T-helper 1 cell (primary cell): ENCODE data around the gene PAQR9.
"Not testable (repeated sequence)": the region's sequence is repeated elsewhere in the genome, so short reads cannot be mapped to it uniquely, and the experiment has no call there.

Experiments used
- DNase-seq, 5 donors: peaks; one replicate each; pipeline ENCODE4 v3.0.0-alpha.2; 2012 to 2020
- total RNA-seq, 4 donors: gene quantifications; one replicate each; lab custom pipeline; 2026; lab: John Stamatoyannopoulos, UW

Gene PAQR9, protein sequence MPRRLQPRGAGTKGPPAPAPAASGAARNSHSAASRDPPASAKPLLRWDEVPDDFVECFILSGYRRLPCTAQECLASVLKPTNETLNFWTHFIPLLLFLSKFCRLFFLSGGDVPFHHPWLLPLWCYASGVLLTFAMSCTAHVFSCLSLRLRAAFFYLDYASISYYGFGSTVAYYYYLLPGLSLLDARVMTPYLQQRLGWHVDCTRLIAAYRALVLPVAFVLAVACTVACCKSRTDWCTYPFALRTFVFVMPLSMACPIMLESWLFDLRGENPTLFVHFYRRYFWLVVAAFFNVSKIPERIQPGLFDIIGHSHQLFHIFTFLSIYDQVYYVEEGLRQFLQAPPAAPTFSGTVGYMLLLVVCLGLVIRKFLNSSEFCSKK
- 0 reads per million in 4 donors for total RNA-seq

DNA sequence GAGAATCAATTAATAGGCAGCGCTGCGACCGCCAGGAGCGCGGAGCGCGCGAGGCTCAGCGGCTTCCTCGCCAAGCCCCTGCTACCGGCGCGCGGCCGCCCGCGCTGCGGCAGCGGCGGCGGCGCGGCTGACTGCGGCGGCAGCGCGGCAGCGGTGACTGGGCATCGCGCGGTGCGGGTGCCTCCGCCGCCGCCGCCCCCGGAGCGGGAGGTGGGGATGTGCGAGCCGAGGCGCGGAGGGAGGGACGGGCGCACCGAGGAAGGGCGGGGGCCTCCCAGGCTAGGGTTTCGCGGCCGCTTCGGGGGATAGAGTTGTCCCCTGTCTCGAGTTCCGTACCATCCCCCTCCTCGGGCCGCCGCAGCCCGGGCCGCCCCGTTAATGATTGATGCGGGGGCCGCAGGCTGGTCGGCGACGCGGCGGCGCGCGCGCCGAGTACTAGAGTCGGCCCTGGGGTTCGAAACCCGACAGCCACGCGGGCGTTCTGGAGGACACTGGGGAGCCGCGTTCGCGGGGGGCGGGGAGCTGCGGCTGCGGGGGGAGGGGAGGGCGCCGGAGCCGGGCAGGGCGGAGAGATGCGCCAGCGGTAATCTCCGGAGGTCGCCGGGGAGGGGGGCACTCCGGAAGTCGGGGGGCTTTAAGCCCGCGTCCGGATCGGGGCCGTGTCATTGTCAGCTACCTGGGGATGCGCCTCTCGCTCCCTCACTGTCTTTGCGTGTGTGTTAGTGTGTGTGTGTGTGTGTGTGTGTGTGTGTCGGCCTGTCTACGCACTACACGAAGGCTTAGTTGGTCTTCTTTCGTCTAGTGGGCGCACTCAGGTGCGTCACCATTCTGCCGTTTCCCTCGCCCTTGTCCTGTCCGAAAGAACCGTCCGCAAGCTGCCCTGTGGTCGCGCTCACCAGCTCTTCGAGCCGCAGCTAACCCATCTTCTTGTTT, at the start of gene PAQR9:
PAQR9 (minus strand) TSS at position 159 of the 933 bp plus-strand sequence. CDS start 338 bp downstream, outside the sequence.
- DNase-seq: no peak

DNA sequence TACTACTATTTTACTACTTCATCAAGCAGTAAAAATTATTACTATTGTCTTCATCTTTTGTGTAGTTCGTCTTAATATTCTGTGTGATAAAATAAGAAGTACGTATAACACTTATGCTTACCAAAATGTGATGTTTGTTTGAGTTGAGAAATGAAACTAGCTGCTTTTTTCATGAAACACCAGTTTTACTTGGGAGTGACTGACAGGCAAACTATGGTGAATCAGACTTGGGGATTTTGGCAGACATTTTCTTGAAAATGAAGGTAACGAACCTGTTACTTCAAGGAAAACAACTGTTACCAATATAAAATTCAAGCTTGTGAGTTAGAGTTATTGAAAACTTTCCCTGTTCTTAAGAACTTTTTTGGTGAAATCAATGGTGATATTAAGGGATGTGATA, 48.2 kb upstream of the PAQR9 start:
- DNase-seq: peak in 1 of 5 donors; percentile 19

GRCh38 chr3:143010024-143010423, 46.5 kb upstream of the PAQR9 start:
- DNase-seq: no peak

GRCh38 chr3:143004823-143005222, 41.3 kb upstream of the PAQR9 start:
- no peak for DNase-seq

- no peak for DNase-seq
These were observed 39.3 kb upstream of the PAQR9 start for GRCh38 chr3:143002727-143003126.

GRCh38 chr3:143002083-143002712, 38.7 kb upstream of the PAQR9 start:
- DNase-seq: peak in 1 of 5 donors; percentile 48

DNA sequence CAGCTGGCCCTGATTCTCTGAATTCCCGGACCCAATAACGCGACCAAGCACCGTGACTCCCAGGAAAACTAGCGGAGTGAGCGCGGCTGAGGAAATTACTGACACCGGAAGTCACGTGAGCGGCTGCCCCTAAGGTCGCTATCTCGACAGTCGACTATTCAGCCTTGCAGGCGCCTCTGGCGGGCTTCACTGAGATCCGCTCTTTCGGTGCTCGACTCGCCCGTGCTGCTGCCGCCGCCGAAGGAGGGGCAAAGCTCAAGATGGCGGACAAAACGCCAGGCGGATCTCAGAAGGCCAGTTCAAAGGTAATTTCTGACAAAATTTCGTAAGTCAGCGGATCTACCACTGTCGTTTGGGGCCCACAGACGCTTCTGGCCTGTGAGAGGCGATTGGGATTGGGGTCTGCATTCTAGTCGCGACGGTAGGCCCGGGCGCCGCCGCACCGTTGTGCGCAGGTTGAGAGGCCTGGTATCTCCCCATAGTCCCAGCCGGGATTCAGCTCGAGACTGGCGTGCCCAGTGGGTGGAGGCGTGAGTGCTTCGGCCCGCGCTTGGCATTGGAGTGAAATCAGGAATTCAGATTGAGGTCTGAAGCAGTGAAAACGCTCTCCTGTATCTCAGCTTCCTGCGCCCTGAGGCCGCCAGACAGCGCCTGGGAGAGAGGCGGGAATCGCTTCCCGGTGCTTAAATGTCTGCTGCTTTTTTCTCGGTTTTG, 38.1 kb upstream of the PAQR9 start, which contains the start of gene U2SURP:
U2SURP (plus strand) TSS at position 202 of the 714 bp plus-strand sequence; CDS start at position 261, 59 bp downstream.
- DNase-seq: peak; percentile 82 to 95 (median 88)

DNA sequence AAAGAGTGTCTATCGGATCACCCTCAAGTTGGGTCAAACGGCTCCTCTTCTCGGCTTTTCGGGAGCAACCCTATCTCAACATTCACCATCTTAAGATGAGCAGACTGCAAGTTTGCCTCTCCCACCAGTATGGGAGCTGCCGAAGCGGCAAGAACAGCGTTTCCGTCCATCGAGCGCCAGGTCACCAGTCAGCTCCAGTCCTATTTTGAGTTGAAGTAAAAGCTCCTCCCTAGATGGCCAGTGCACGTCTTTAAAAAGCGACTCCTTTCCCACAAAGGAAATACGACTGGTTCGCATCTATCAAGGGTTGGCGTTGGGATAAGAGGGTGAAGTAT, 37.5 kb upstream of the PAQR9 start:
- DNase-seq: peak in 3 of 5 donors; percentile 12 to 53 (median 38)

- no peak for DNase-seq
These were observed 37.1 kb upstream of the PAQR9 start for GRCh38 chr3:143000528-143000927.

- DNase-seq: no peak
These were observed 36.4 kb upstream of the PAQR9 start for GRCh38 chr3:142999881-143000280.

- DNase-seq: no peak
These were observed 35.0 kb upstream of the PAQR9 start for GRCh38 chr3:142998439-142998838.

DNA sequence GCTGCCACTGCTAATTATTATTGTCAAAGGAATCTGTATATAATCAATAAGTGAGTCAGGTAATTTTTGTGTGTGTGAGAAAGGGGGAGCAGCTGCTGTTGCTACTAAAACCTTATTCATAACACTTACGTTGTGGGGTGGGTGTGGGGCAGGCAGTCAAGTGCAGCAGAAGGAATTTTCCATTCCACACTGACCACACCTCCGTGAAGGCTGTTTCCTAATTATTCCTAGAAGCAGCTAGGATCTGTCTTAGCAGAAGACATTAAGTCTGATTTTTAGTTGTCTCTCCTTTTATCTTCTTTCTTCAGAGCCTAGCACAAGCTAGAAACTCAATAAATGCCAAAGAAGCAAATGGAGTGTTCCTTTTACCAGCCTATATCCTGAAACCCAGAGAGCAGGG, 33.9 kb upstream of the PAQR9 start:
- no peak for DNase-seq

GRCh38 chr3:142993958-142994442, 30.5 kb upstream of the PAQR9 start:
- DNase-seq: peak; percentile 13 to 67 (median 38)

GRCh38 chr3:142992323-142992722, 28.8 kb upstream of the PAQR9 start:
- DNase-seq: no peak

GRCh38 chr3:142990721-142991120, 27.2 kb upstream of the PAQR9 start:
- no peak for DNase-seq

DNA sequence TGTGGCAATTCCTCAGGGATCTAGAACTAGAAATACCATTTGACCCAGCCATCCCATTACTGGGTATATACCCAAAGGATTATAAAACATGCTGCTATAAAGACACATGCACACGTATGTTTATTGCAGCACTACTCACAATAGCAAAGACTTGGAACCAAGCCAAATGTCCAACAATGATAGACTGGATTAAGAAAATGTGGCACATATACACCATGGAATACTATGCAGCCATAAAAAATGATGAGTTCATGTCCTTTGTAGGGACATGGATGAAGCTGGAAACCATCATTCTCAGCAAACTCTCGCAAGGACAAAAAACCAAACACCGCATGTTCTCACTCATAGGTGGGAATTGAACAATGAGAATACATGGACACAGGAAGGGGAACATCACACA, 25.4 kb upstream of the PAQR9 start:
- not testable (repeated sequence) for DNase-seq

- not testable (repeated sequence) for DNase-seq
These were observed 24.7 kb upstream of the PAQR9 start for GRCh38 chr3:142988221-142988620.

GRCh38 chr3:142987707-142988106, 24.2 kb upstream of the PAQR9 start:
- no peak for DNase-seq

GRCh38 chr3:142987080-142987700, 23.7 kb upstream of the PAQR9 start:
- peak in 1 of 5 donors; percentile 34 for DNase-seq

- DNase-seq: no peak
These were observed 20.8 kb upstream of the PAQR9 start for GRCh38 chr3:142984255-142984654.

GRCh38 chr3:142983318-142983717, 19.8 kb upstream of the PAQR9 start:
- DNase-seq: no peak
